ENCODE results near the gene BCR.
"Not testable (repeated sequence)": the region's sequence is repeated elsewhere in the genome, so short reads cannot be mapped to it uniquely, and the experiment has no call there.

The BCR gene

DNA sequence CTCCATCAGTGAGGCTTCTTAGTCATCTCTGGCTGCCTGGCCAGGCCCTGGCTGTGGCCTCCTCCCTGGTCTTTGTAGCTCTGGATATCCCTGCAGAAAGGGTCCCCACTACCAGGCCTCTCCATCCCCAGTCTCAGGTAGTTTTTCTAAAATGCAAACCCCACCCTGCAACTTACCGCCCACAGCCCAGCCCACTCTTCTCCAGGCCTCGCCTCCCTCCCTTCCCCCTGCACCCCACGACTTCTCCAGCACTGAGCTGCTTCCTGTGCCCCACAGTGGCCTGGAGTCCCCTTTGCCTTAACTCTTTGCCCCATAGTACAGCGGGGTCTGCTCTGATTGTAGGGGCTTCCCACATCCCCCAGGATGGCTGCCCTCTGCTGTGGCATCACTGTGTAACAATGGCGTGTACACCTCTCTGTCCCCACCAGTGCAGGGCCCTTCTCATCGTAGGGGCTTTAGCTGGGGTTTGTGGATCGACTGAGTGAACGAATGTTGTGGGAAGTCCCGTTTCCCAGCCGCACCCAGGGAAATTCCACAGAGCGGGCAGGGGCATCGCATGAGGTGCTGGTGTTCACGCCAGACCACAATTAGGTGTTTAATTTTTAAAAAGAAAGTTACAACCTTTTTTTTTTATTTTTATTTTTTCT is 111.6 kb downstream of the BCR start:
- no peak for DNase-seq

DNA sequence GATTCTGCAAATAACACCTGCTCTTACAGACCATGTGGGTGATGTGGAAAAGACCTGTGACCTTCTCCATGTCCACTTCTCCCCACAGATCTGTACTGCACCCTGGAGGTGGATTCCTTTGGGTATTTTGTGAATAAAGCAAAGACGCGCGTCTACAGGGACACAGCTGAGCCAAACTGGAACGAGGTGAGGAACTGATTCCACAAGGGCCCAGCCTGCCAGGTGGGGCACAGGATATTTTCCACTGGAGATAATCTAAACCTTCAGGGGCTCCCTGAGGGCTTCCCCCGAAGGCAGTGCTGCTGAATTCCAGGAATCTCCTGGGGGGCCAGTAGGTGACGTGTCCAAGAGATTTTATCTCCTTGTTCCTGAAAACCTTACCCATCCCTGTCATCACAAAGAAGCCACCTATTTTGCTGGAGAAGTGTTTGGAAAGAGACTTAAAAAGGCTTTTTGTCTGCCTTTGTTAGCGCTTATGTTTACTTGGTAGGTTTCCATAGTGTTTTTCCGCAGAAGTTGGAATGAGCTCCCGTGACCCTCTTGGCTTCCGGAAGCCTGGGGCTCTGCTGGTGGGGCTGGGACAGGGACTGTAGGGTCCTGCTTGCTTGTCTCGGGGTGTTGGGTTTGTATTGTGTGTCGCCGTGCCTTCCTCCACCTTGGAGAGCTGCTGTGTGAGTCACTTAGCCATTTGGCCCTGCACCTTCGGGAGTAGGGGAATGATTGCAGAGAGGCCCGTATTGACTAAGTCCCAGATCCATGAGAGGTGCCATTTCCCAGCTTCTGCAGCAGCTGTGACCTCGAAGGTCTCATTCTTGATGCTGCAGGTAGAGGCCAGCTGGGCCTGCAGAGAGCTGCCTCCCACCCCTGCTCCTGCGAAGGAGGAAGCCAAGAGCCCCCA is 112.4 kb downstream of the BCR start:
- DNase-seq: no peak

GRCh38 chr22:23293720-23294119 is 113.4 kb downstream of the BCR start:
- DNase-seq: no peak

- DNase-seq: no peak
These were observed 113.9 kb downstream of the BCR start for GRCh38 chr22:23294221-23294620.

- no peak for DNase-seq
These were observed 120.2 kb downstream of the BCR start for GRCh38 chr22:23300476-23300875.

- no peak for DNase-seq
These were observed 121.3 kb downstream of the BCR start for GRCh38 chr22:23301591-23301990.

GRCh38 chr22:23302171-23303002 is 122.1 kb downstream of the BCR start:
- no peak for DNase-seq

- no peak for DNase-seq
These were observed 125.1 kb downstream of the BCR start for GRCh38 chr22:23305321-23305910.

GRCh38 chr22:23305922-23306374 is 125.6 kb downstream of the BCR start:
- DNase-seq: peak in 1 of 2 experiments; percentile 6

GRCh38 chr22:23306438-23306921 is 126.2 kb downstream of the BCR start:
- no peak for DNase-seq

GRCh38 chr22:23306926-23307325 is 126.6 kb downstream of the BCR start:
- no peak for DNase-seq

GRCh38 chr22:23307511-23307910 is 127.2 kb downstream of the BCR start:
- DNase-seq: not testable (repeated sequence)

- not testable (repeated sequence) for DNase-seq
These were observed 129.0 kb downstream of the BCR start for GRCh38 chr22:23309261-23309660.

DNA sequence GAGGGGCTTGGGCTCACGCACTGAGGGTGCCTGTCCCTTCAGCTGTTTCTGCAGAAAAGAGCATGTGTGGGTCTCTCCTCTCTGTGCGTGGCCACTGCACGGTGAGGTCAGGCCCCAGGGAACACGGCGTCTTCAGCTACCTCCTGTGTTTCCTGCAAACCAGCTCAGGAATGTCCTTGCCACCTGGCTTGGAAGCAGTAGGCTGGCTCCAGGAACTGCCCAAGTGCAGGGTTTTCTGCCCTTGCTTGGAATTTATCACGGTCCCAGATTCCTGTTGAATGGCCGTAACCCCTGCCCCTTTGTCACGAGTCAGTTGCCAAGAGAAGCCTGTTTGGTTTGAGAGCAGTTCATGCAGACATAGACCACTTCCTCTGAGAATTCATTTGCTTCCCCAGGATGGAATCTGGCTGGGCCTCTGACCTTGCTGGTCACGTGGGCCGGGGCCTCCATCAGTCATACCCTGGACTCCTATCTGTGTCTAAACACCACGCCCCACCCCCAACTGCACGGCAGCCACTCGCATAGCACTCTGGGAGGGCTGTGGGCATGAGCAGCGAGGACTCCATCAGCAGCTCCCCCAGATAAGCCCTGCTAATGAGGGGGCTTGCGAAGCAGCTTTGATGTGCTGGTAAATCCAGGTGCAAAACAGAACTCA is 130.3 kb downstream of the BCR start:
- not testable (repeated sequence) for DNase-seq

GRCh38 chr22:23311635-23312420 is 131.5 kb downstream of the BCR start:
- DNase-seq: not testable (repeated sequence)

DNA sequence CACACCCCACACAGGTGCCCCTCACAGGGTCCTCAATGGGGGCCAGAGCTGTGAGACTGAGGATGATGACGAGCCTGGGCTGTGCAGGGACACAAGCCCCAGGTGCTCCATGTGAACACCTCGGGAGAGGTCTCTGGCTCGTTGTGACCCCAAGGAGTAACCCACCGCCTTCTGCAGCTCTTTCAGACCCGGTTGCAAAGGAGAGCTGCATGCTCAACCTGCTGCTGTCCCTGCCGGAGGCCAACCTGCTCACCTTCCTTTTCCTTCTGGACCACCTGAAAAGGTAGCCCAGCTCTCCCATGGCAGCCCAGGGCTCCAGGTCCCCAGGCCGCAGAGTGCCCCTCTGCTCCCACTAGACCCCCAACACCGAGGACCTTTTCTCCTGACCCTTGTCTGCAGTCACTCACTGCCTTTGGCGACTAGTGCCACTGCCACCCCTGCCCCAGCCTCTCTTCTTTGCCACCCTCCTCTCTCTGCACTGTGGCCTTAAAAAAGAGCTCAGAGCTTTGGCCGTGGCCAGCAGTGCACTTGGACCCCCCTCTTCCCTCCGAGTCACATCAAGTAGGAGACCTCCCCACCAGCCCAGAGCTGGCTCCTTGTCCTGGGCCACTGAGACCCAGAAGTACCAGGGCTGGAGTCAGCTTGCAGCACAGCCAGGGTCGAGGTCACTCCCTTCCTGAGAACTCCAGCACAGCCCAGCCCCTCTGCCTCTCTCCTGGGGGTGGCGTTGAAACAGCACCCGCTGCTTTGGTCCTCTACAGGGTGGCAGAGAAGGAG is 133.7 kb downstream of the BCR start:
- DNase-seq: no peak

- DNase-seq: peak; percentile 7 to 56
These were observed 135.1 kb downstream of the BCR start for GRCh38 chr22:23315341-23315917.

DNA sequence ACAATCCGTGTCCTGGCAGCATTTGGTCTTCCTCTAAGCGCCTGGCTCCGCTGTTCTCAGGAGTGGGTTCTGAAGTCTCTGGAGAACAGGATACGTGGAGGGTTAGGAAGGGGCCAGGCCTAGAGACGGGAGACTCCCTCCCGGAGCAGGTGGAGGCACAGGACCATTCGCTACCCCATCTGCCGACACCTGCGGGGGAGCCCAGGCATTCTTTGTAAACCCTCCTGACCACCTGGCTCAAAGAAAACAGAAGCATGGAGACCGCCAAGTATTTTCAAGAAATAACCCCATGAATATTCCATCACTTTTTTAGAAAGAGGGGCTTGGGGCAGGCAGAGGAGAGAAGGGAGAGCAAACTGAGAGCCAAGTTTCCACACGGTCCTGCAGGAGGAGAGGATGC is 136.3 kb downstream of the BCR start:
- not testable (repeated sequence) for DNase-seq

- not testable (repeated sequence) for DNase-seq
These were observed 138.0 kb downstream of the BCR start for GRCh38 chr22:23318316-23318715.

DNA sequence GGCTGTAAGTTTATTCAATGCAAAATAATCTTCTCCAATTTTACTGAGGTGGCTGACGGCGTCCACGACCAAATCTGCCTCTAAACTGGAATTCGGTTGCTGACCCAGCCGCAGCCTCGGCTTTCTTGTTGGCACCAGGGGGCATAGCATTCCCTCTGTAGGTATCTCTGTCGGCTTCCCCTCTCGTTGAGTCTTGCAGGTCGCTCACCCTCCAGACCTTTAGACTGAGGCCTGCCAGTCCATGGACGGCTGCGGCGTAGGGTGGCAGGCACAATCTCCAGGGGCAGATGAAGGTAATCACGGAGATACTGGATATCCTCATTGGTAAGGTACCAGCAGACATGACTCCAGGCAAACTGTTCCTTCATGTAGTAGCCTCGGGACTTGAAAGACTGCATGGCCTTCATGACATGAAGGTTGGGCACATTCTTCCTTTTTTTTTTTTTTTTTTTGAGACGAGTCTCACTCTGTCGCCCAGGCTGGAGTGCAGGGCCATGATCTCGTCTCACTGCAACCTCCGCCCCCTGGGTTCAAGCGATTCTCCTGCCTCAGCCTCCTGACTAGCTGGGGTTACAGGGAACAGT is 142.3 kb downstream of the BCR start:
- DNase-seq: not testable (repeated sequence)

Measured in NCI-H526 (cell line).